ELF-1 (cell line): ENCODE measurements around the gene PLEKHJ1.

Source experiments
- DNase-seq: peaks from one replicate; pipeline ENCODE4 v3.0.0-alpha.2; 2016; ENCODE audit warnings: low read depth, low spot score

Gene PLEKHJ1

DNA sequence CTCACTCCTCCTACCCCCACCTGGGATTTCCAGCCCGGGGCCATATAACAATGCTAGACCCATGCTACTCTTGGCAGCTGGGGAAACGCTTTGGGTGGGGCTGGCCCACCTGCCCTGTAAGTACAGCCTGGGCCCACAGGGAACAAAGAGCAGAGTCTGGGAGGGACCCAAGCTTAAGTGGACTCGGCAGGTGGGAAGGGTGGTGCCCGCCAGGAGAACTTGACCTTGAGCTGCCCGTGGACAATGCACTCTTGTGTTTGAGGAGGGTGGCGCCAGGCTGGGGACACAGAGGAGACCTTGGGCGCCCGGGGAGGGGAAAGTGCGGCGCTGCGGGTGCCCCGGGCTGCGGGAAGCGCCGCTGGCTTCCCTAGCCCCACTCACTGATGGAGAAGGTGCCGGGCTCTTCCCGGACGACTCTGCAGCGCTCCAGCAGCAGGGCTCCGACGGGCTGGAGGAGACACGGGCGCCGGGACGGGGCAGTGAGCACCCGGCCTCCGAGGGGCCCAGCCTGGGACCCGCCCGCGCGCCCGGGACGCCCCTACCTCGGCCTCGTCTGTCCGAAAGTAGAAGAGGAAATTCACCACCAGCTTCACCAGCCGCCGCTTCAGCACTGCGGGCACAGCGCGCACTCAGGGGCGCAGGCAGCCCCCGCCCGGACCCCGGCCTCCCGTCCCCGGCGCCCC, 607 bp downstream of the PLEKHJ1 start:
- peak; percentile 44 for DNase-seq

DNA sequence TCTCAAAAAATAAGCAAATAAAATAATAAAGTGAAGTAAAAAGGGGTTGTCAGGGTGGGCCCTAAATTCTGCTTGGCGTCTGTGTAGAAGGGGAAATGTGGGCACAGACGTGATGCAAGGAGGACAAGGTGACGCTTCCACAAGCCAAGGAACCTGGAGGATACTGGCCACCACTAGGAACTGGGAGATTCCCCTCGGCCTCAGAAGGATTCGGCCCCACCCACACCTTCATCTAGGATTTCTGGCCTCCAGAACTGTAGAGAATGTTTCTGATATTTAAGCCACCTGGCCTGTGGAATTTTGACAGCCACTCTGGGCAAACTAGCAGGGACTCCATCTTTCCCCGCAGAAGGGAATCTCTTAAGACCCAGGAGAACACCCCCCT, 1.1 kb downstream of the PLEKHJ1 start:
- DNase-seq = no peak

DNA sequence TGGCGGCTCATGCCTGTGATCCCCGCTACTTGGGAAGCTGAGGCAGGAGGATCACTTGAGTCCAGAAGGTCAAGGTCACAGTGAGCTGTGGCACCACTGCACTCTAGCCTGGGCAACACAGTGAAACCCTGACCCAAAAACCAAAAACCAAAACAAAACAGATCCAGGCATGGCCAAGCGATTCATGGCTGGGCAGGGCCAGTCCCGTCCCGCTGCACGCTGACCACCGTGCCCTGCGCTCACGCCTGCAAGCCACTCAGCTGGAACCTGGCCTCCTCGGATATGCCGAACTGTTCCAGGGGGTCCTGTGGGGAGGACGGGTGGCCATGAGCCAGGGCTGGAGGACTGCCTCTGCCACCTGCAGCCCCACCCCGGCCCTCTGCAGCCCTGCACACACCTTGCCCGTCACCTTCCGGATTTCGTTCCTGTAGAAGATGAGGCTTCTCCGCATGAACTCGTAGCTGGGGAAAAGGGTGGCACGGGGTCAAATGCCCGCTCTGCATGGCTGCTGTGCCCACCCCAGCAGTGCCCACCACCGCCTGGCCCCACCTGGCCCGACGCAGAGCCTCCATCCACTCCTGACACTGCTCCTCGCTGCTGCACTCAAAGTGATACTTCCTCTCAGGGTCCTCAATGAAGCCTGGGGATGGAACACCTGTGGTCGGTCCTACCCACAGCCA, 2.4 kb downstream of the PLEKHJ1 start:
- no peak for DNase-seq

DNA sequence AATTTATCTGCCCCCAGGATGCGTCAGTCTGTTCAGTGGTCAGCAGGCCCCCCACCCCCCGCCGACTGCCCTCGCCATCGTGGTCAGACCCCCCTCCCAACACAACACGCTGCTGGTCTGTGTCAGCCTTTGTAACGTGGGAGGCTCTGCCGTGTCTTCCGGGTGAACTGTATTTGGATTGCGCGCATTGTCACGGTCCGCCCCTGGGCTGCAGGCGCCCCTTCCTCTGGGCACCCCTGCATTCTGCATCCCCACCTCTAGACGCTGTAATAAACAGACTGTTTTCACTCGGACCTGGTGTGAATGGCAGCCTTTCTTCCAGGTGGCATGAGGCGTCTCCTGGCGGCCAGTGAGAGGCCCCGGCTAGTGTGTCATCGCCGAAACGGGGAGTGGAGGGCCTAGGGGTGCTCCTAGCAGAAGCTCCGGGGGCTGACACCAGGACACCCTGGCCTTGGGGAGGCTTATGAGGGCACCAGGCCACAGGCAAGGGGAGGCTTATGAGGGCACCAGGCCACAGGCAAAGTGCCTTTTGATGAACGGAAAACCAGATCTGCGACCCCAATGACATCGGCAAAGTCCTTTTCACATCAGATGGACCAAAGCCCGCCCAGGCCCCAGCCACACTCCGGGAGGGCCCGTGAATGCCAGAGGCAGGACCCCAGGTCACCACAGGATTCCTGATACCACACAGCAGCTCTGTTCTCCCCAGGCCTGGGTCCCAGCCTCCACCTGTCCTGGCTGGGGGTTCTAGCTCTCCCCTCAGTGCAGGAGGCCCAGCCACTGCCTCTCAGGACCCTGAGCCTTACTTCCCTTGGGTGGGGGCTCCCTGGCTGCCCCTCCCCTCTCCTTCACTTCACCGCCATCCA, 3.6 kb downstream of the PLEKHJ1 start:
- DNase-seq = no peak

DNA sequence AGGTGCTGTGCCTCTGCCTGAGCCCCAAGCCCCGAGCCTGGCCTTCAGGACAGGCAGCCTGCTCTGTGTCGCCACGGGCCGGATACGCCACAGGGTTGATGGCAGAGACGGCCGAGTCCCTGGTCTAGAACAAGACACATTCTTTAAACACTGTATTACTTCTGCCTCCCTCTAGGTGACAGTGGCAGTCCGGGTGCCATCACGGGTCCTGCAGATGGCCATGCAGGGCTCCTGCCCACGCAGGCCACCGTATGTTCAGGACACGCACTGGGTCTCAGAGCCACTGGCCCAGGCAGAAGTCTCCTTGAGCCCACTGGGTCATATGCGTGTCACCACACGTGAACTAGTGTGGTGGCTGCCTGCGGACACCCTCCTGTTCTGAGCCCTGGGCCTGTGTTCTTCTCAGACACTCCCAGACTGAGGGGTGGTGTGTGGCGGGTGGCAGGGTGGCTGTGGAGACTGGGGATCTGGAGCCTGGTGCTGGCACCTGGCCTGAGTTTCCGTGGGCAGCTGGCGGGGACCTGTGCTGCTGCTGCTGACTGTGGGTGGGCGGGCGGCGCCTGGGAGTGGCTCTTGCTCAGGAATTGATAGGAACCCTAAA, 4.4 kb downstream of the PLEKHJ1 start:
- DNase-seq = no peak

DNA sequence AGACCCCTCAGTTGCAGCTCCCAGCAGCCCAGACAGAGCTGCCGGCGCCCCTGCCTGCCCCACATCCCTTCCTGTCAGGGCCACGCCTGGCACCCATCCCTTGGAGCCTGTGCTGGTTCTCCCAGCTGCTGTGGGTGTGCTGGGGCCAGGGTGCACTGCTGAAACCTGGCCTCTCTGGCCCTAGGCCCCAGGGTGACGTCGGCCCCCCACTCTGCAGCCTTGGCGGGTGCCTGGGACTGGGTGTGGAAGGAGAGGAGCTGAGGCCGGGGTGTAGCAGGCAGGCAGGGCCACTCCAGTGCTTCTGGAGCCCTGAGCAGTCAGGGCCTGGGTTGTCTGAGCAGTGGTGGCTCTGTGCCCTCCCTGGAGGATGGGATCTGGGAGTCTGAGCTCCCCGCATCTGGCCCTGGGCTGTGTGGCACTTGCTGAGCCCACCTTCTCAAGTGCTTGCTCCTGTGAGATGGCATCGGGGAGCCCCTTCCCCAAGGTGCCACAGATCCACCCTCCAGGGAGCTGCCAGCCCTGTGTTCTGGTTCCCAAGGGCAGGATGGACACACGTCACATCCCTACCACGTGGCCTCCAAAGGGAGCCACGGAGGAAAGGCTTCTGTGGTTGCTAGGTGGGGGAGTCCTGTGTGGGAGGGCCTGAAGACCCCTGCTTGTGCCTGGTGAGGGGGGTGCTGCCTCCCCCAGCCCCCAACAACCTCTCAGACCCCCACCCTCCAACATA, 5.2 kb downstream of the PLEKHJ1 start:
- DNase-seq = no peak

DNA sequence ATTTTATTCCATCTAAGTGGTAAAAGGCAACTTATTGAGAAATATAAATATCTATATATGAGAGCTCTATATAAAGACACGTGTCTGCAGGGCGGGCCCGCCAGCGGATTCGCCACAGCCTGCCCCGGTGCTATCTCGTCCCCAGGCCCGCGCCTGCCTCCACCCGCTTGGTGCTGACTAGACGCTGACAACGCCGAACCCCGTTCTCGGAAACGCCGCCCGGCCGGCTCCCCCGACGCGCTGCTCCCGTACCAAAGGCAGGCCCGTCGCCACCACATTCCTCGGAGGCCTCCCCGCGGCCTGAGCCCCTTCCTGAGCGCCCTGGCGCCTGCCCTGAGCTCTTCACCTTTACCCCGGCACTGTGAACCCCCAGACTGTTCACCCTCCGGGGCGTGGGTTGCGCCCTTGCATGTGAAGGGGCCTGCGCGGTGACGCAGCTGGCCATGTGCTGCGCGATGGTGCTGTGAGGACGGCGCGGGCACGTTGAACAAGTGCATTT, 6.0 kb downstream of the PLEKHJ1 start:
- no peak for DNase-seq

DNA sequence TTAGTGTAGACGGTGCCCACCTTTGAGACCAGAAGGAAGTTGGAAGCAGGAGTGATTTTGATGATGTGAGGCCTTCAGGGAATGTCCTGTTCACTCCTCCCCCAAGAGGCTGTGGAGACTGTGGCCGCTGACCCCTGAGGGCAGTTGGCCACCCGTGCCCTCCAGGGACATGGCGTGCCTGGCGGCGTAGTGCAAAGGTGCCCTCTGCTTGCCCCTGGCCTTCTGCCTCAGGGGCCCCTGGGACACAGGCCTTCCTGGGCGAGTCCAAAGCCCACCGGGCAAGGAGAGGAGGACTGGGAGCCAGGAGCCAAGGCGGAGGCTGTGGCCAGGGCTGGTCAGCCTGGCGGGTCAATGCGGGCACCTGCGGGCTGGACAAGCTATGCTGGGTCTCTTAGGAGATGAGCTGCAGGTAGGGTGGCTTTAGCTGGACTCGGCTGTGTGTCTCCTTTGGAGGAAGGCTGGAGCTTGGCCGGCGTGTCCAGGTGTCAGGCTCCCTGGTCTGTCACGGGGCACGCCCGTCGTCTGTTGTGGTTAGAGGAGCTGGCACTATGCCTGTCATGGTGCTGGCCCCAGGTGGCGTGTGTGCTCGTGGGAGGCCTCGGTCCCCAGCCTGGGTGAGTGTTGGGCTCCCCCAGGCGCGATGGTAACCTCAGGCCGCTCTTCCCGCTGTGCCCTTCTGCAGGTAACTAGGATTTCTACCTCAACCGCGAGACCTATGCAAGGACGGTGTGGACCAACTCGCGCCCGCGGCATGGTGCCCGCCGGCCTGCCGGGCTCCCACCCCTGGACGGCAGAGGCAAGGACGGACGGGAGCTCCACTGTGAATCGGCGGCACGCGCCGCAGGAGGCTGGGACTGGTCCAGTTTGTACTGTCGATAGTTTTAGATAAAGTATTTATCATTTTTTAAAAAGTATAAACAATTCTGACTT, 6.8 kb downstream of the PLEKHJ1 start:
- no peak for DNase-seq

DNA sequence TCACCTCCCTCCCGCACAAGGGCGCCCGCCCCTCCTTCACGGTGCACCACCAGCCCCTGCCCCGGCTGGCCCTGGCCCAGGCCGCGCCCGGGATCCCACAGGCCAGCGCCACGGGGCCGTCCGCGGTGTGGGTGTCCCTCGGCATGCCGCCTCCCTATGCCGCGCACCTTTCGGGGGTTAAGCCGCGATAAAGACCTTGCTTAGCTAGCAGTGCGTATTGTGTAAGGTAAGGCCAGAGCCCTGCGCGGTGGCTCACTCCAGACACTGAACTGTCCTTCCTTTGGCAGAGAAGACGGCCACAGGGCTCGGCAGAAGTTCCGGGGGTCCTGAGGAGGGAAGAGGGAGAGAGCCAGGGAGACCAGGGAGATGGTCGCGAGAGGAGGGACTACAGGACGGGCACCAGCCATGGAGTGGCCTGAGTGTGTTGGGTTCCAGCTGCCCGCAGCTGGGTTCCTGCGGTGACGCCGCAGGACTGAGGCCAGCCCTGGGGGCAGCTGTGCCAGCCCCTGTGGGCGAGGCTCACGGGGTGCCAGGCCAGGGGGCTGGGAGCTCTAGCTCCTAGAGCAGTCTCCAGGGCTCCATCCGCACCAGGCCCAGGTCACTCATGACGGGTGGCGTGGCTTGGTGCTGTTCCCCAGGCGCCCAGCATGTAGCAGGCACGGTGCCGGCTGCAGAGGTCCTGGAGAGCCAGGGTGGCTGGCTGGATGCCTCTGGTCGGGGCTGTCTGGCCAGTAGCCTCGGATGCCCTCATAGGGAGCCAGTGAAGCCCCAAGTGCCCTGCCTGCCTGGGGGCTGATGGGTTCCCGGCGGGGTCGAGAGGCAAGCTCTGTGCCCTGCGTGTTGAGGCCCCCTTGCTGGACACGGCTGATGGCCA, 7.7 kb downstream of the PLEKHJ1 start:
- no peak for DNase-seq

DNA sequence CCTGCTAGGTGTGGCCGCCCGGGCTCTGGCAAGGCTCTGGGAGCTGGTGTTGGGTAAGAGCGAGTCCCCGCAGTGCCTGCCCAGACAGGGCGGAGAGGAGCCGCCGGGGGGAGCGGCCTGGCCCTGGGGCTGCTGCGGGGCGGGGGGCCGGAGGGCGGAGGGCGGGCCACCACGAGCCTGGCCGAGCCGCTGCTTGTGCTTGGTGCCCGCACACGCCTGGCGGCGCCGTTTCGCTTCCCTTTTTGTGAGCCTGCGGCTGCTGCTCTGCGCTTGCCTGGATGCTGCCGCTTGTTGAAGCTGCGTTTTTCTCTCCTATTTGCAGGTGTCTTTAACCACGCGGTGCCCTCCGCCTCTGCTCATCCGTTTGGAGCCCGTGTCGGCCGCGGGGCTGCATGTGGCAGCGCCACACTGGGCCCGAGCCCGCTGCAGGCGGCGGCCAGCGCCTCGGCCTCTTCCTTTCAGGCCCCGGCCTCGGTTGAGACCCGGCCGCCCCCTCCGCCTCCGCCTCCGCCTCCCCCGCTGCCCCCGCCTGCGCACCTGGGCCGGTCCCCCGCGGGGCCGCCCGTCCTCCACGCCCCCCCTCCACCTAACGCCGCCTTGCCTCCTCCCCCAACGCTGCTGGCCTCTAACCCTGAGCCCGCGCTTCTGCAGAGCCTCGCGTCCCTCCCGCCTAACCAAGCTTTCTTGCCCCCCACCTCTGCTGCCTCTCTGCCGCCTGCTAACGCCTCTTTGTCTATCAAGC, 8.5 kb downstream of the PLEKHJ1 start:
- peak; percentile 80 for DNase-seq

DNA sequence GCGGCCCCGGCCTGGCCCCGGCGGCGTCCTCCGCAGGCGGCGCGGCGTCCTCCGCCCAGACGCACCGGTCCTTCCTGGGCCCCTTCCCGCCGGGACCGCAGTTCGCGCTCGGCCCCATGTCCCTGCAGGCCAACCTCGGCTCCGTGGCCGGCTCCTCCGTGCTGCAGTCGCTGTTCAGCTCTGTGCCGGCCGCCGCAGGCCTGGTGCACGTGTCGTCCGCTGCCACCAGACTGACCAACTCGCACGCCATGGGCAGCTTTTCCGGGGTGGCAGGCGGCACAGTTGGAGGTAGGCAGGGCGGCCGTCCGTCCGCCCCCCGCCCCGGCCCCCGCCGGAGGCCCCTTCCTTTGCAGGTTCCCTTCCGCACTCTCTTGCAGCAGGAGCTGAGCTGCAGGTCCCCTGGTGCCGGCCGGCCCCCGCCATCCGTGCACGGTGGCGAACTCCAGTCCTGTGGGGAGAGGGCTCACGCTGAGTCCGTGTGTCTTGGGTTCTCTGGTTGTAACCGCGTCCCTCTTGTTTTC, 9.2 kb downstream of the PLEKHJ1 start:
- peak; percentile 53 for DNase-seq

DNA sequence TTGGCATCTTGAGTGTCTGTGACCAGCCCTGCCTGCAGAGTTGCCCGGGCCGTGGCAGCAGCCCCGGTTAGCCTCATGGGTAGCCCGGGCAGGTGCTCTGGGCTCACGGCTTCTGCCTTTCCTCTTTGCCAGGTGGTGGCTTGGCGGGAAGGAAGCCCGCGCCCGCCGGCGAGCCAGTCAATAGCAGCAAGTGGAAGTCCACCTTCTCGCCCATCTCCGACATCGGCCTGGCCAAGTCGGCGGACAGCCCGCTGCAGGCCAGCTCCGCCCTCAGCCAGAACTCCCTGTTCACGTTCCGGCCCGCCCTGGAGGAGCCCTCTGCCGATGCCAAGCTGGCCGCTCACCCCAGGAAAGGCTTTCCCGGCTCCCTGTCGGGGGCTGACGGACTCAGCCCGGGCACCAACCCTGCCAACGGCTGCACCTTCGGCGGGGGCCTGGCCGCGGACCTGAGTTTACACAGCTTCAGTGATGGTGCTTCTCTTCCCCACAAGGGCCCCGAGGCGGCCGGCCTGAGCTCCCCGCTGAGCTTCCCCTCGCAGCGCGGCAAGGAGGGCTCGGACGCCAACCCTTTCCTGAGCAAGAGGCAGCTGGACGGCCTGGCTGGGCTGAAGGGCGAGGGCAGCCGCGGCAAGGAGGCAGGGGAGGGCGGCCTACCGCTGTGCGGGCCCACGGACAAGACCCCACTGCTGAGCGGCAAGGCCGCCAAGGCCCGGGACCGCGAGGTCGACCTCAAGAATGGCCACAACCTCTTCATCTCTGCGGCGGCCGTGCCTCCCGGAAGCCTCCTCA, 9.9 kb downstream of the PLEKHJ1 start:
- no peak for DNase-seq

DNA sequence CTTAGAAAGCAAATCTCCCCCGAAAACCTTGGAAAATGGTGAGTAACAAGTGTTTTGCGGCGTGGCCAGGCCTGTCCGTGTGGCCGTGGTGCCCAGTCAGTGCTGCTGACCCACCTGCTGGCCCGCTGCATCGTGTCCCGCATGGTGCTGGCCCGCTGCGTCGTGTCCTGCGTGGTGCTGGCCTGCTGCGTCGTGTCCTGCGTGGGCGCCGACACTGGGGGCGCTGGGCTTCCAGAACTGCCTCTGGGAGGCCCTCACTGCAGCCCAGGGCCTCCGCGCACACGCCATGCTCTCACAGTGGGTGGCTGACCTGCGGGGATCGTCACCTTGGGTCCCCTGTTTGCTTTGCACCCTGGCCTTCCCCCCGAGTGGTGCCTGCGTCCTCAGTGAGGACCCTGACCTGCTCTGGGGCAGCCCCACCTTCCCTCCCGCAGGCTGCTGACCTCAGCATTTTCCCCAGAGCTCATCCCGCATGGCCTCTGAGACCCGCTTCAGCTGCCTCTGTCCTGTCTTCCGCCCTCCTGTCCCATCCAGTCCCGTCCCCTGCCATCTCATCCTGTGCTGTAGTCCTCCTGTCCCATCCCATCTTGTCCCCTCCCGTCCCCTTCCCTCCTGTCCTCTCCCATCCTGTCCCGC, 10.6 kb downstream of the PLEKHJ1 start:
- no peak for DNase-seq

DNA sequence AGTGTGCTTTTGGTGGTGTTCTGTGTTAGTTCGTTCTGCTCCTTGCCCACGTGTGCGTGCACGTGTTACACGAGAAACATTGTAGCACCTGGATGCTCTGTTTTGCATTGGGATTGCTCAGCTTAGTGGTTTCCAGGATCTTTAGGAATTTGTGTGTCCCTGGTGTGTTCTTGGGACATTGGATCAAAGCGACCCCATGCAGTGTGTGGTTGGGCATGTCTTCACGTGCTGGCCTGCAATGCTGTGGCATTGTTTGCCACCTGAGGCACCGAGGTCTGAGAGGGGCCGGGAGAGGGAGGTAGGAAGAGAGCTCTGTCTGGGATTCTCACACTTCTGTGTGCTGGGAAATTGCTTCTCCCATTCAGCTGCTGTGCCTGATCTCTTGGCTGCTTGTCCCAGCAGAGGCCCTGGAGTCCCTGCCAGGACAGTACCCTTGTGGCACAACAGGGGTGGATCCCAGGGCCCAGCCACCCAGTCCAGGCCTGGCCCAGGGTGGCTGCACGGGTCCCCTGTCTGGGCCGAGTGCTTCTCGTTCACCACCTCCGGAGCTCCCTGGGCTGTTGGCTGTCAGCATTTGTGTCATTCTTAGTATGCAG, 11.3 kb downstream of the PLEKHJ1 start:
- DNase-seq = no peak

DNA sequence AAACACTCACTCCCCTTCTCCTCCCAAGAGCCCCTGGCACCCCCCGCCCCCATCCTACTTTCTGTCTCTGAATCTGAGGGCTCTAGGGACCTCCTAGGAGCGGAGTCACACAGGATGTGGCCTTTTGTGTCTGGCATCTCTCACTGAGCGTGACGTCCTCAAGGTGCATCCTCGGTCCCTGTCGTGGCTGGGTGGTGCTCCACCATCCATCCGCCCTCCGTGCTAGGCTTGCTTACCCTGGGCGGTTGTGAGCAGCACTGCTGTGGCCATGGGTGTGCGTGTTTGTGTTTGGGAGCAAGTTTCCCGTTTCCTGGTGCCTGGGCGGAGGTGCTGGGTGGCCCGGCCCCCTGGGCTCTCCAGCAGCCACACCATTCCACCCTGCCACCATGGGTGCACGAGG, 12.2 kb downstream of the PLEKHJ1 start:
- DNase-seq = no peak

DNA sequence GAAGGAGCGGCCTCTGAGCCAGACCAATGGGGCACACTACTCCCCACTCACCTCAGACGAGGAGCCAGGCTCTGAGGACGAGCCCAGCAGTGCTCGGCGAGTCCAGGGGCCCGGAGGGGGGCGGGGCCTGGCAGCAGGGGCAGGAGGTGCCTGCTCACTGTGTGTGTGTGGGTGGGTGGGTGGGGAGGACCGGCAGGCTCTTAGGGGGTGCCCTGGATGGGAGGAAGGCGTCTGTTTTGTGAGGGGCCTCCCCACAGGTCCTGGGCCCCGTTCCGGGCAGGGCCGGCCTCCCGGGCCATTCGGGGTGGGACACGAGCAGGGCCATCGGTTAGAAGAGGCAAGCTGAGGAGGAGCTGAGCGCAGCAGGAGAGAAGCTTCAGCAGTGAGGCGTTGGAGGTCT, 12.7 kb downstream of the PLEKHJ1 start:
- no peak for DNase-seq

DNA sequence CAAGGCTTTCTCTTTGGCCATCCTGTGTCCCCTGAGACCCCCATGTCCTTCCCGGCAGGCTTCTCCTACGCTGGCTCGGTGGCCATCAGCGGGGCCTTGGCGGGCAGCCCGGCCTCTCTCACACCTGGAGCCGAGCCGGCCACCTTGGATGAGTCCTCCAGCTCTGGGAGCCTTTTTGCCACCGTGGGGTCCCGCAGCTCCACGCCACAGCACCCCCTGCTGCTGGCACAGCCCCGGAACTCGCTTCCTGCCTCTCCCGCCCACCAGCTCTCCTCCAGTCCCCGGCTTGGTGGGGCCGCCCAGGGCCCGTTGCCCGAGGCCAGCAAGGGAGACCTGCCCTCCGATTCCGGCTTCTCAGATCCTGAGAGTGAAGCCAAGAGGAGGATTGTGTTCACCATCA, 14.2 kb downstream of the PLEKHJ1 start:
- DNase-seq = no peak
